Right lobe of liver (tissue), 4 donors: ENCODE results near the gene CNTLN.

Experiments
- CTCF ChIP-seq, 4 donors: fragments of 200-600 bp in 3 of 4; fragments of 450-650 bp in 1 of 4; IDR thresholded peaks; one replicate each; pipeline versions ENCODE4 v1.5.1 to v1.8.0; 2016 to 2022; ENCODE audit warnings: antibody characterized with exemption in 4 of 4, mild to moderate bottlenecking in 2 of 4
- POLR2A ChIP-seq: fragments of 450-650 bp; IDR thresholded peaks from one replicate; pipeline ENCODE4 v1.6.1; 2017; ENCODE audit warnings: antibody characterized with exemption, mild to moderate bottlenecking
- donor health status: DM: no; HTN: no; CAD: no.
- donor health status: DM: no; HTN: no; CAD: no.
- donor health status: DM: no; HTN: yes; CAD: no.

GRCh38 chr9:17425384-17425783 is 290.5 kb downstream of the CNTLN start:
- TF ChIP-seq CTCF (IDR thresholded peaks at IDR 0.05) (no peak), POLR2A (no peak)
